Activated CD4-positive, alpha-beta T cell treated with anti-CD3 and anti-CD28 coated beads, Interleukin-2, amount 10 ng/mL, durations not matched to agents 7 days and 5 days (primary cell): Measurements from ENCODE around the gene PRKCA. TPM values are rescaled to one million over a fixed set of nuclear protein-coding genes. Genes with fewer than 3 reads are reported as not detected.
"Not testable (repeated sequence)": the region's sequence is repeated elsewhere in the genome, so short reads cannot be mapped to it uniquely, and the experiment has no call there.

ENCODE experiments used
- CTCF ChIA-PET: fragments of 350-600 bp; sonication (Branson Sonifier 250); formaldehyde crosslinking; loops from one replicate; lab custom pipeline; 2021; ENCODE audit warnings: antibody characterized with exemption; lab: Charles Lee
- POLR2A ChIA-PET: fragments of 350-600 bp; sonication (Branson Sonifier 250); formaldehyde crosslinking; loops from one replicate; lab custom pipeline; 2021; ENCODE audit warnings: antibody characterized with exemption; lab: Charles Lee
- DNase-seq: peaks from one replicate; pipeline ENCODE4 v3.0.0-alpha.2; 2020
- H3K27ac Mint-ChIP-seq: one replicate; pipeline ENCODE4 v1.8.0; 2021; ENCODE audit warnings: mild to moderate bottlenecking, moderate library complexity, mixed read lengths
- H3K27me3 Mint-ChIP-seq: one replicate; pipeline ENCODE4 v1.8.0; 2021; ENCODE audit warnings: mixed read lengths
- H3K36me3 Mint-ChIP-seq: one replicate; pipeline ENCODE4 v1.8.0; 2021; ENCODE audit warnings: low read depth, mixed read lengths
- H3K4me1 Mint-ChIP-seq: one replicate; pipeline ENCODE4 v1.8.0; 2021; ENCODE audit warnings: mixed read lengths
- H3K4me3 Mint-ChIP-seq: one replicate; pipeline ENCODE4 v1.8.0; 2021; ENCODE audit warnings: mild to moderate bottlenecking, moderate library complexity, mixed read lengths
- H3K9me3 Mint-ChIP-seq: one replicate; pipeline ENCODE4 v1.8.0; 2021; ENCODE audit warnings: mixed read lengths
- total RNA-seq, 2 experiments: library from RNA; stranded (reverse); gene quantifications; one replicate each; pipeline ENCODE4 v1.2.3, GENCODE V29; 2021

Gene PRKCA
- total RNA-seq, 2 experiments from 2014 or later, result 72.8 to 74.6 TPM

DNA sequence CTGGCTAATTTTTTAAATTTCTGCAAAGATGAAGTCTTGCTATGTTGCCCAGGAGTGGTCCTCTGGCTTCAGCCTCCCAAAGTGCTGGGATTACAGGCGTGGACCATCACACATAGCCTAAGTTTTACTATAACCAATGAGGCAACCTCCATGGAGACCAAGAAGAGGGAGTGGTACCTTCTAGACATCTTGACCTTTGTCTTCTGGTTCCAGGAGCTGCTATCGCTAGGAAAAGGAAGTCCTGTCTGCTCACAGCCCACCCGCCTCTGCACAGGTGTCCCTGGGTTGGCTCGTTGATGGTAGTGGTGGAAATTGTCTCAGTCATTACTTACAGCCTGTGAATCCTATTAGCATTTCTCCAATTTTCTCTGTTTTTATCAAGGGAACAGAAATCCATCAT lies 169.7 kb downstream of the PRKCA start:
- peaks cover 48% of the 10 kb centered on the region for H3K4me1 Mint-ChIP-seq
- POLR2A ChIA-PET, result no interaction called here
- H3K4me3 Mint-ChIP-seq, result no peak overlapping the region
- DNase-seq, result no peak
- no peak overlapping the region for H3K27ac Mint-ChIP-seq
- CTCF ChIA-PET, result no interaction called here
- H3K27me3 Mint-ChIP-seq, result no peaks in the 10 kb centered on the region
- H3K9me3 Mint-ChIP-seq, result no peaks in the 10 kb centered on the region
- H3K36me3 Mint-ChIP-seq, result peaks cover 18% of the 10 kb centered on the region

DNA sequence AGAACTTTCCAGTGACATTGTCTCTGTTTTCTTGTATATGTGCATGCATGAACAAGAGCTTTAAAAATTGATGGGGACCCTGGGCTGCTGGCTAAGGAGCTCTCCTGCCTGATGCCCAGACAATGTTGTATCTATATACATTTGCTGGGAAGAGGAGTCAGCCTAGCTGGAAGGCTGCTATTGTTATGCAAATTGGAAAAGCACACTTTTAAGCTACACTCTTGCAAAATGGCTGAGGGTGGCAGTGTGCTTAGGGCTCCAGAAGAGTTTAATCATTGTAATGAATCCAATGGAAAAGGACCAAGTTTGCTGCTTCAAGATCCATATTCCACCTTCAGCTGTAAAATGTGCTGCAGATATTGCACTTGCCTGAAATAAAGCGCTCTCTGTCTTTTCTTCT lies 171.8 kb downstream of the PRKCA start:
- ChIA-PET CTCF (interaction anchor here (1.0 to 1.3 kb wide), 2 partner anchors 17 to 93 kb away, joined by 3 to 4 read pairs; no protein-coding TSS in a partner anchor), POLR2A (interaction anchor here (0.6 kb wide), 1 partner anchor 254 kb away, joined by 4 read pairs; no protein-coding TSS in a partner anchor)
- peaks cover 3% of the 10 kb centered on the region for H3K9me3 Mint-ChIP-seq
- H3K4me3 Mint-ChIP-seq, result no peak overlapping the region
- H3K27me3 Mint-ChIP-seq, result no peaks in the 10 kb centered on the region
- peaks cover 18% of the 10 kb centered on the region for H3K36me3 Mint-ChIP-seq
- no peak overlapping the region for H3K27ac Mint-ChIP-seq
- no peak for DNase-seq
- H3K4me1 Mint-ChIP-seq, result peaks cover 27% of the 10 kb centered on the region

DNA sequence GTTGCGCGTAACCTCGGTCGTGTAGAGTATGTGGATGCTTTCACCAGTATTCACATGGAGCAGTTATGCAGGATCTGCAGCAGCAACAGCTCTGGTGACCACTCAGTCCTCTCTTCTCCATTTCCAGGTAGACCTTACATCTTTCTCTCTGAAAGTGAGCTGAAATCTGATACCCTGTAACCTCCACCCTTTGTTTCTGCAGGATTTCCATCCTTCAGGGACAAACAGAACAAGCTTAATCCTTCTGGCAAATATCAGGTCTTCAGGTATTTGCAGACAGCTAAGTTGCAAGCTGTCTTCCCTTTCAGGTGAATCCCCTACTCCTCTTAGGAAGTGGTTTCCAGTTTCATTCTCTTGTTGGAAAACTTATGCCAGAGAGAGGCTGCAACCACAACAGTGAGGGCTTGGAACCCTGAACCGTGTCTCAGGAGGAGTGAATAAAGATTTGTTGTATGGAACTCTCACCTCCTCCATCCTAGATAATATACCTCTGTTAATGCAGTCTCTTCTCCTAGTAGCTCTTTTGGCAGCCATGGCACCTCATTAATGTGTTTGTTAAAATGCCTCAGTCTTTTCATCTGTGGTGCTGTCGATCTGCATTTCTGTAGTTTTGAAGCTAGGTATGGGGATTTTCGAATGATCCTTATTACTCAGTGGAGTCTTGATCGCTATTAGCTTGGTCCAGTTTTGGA lies 172.5 kb downstream of the PRKCA start:
- H3K9me3 Mint-ChIP-seq, result peaks cover 3% of the 10 kb centered on the region
- H3K4me1 Mint-ChIP-seq, result peaks cover 21% of the 10 kb centered on the region
- no peak overlapping the region for H3K27ac Mint-ChIP-seq
- no peak for DNase-seq
- POLR2A ChIA-PET, result no interaction called here
- CTCF ChIA-PET, result interaction anchor here (0.5 to 1.3 kb wide), 3 partner anchors 13 to 34 kb away, joined by 3 to 5 read pairs (median 3); no protein-coding TSS in a partner anchor
- H3K4me3 Mint-ChIP-seq, result no peak overlapping the region
- no peaks in the 10 kb centered on the region for H3K27me3 Mint-ChIP-seq
- H3K36me3 Mint-ChIP-seq, result peaks cover 22% of the 10 kb centered on the region

DNA sequence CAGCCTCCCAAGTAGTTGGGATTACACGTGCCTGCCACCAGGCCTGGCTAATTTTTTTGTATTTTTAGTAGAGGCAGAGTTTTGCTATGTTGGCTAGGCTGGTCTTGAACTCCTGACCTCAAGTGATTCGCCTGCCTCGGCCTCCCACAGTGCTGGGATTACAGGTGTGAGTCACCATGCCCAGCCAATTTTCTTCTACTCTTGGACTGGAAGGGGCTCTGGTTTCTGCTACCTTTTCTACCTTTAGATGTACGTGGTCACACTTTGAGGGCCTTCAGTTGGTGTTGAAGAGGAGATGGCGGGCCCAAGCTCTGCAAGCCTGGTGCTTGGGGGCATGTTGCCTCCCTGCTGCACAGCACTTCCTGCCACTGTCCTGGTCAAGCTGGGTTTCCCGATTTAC lies 173.6 kb downstream of the PRKCA start:
- no peak for DNase-seq
- H3K27me3 Mint-ChIP-seq, result no peaks in the 10 kb centered on the region
- no peak overlapping the region for H3K4me3 Mint-ChIP-seq
- CTCF ChIA-PET, result interaction anchor here (0.8 kb wide), 1 partner anchor 11 kb away, joined by 4 read pairs; no protein-coding TSS in a partner anchor
- peaks cover 5% of the 10 kb centered on the region for H3K9me3 Mint-ChIP-seq
- peaks cover 28% of the 10 kb centered on the region for H3K36me3 Mint-ChIP-seq
- POLR2A ChIA-PET, result no interaction called here
- H3K4me1 Mint-ChIP-seq, result peaks cover 17% of the 10 kb centered on the region
- no peak overlapping the region for H3K27ac Mint-ChIP-seq

DNA sequence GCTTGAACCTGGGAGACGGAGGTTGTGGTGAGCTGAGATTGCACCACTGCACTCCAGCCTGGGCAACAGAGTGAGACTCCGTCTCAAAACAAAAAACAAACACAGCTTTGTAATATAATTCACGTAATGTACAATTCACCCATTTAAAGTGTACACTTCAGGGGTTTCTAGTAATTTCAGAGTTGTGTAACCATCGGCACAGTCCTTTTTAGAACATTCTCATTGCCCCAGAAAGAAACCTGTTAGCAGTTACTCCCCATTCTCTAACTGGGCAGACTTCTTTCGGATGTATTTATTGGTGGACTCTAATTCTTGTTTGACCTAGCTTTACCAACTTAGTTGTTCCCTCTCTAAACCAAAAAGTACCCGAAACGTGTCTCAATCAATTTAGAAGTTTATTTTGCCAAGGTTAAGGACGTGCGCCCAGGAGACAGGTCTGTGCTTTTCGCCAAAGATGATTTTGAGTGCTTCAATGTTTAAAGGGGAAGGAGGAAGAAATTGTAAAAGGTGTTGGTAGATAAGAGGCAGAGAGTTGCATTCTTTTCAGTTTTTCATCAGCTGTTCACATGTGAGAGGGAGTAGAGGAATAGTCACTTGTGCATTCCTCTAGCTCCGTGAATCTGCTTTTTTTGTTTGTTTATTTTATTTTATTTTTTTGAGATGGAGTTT lies 175.3 kb downstream of the PRKCA start:
- Mint-ChIP-seq H3K36me3 (peaks cover 35% of the 10 kb centered on the region), H3K27ac (no peak overlapping the region), H3K9me3 (peaks cover 5% of the 10 kb centered on the region), H3K4me1 (peaks cover 9% of the 10 kb centered on the region), H3K27me3 (no peaks in the 10 kb centered on the region), H3K4me3 (no peak overlapping the region)
- POLR2A ChIA-PET, result no interaction called here
- CTCF ChIA-PET, result no interaction called here
- no peak for DNase-seq

DNA sequence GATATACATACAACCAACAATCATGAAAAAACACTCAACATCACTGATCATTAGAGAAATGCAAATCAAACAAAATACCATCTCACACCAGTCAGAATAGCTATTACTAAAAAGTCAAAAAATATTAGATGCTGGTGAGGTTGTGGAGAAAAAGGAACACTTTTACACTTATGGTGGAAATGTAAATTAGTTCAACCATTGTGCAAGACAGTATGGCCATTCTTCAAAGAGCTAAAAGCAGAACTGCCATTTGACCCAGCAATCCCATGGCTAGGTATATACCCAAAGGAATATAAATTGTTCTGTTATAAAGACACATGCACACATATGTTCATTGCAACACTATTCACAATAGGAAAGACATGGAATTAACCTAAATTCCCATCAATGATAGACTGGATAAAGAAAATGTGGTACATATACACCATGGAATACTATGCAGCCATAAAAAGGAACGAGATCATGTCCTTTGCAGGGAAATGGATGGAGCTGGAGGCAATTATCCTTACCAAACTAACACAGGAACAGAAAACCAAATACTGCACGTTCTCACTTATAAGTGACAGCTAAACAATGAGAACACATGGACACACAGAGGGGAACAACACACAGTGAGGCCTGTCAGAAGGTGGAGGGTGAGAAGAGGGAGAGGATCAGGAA lies 176.9 kb downstream of the PRKCA start:
- DNase-seq, POLR2A ChIA-PET, H3K4me3 Mint-ChIP-seq, H3K4me1 Mint-ChIP-seq, H3K27ac Mint-ChIP-seq, H3K27me3 Mint-ChIP-seq, H3K9me3 Mint-ChIP-seq: not testable (repeated sequence)
- CTCF ChIA-PET, result interaction anchor here (0.6 kb wide), 1 partner anchor 51 kb away, joined by 3 read pairs; no protein-coding TSS in a partner anchor
- H3K36me3 Mint-ChIP-seq, result peaks cover 34% of the 10 kb centered on the region

DNA sequence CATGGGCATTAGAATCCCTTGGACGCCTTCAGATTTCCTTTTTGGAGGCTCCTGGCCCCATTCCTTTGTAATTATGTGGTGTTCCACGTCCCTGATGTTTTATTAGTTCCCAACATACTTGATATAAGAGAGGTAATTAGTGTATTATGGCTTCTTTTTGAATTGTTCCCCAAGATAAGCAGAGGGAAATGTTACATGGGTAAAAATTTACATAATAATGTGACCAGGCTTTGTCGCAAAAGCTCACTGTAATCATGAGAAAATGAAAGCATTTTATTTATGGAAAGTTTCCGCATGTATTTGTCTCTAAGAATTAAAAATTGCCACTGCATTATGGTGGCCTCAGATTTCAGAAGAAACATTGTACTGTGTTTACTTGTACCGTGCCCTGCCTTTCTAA lies 177.8 kb downstream of the PRKCA start:
- ChIA-PET POLR2A (no interaction called here), CTCF (interaction anchor here (0.6 kb wide), 1 partner anchor 52 kb away, joined by 3 read pairs; no protein-coding TSS in a partner anchor)
- Mint-ChIP-seq H3K9me3 (peaks cover 5% of the 10 kb centered on the region), H3K36me3 (peaks cover 32% of the 10 kb centered on the region), H3K27ac (no peak overlapping the region), H3K27me3 (no peaks in the 10 kb centered on the region), H3K4me3 (no peak overlapping the region), H3K4me1 (peaks cover 2% of the 10 kb centered on the region)
- DNase-seq, result no peak

DNA sequence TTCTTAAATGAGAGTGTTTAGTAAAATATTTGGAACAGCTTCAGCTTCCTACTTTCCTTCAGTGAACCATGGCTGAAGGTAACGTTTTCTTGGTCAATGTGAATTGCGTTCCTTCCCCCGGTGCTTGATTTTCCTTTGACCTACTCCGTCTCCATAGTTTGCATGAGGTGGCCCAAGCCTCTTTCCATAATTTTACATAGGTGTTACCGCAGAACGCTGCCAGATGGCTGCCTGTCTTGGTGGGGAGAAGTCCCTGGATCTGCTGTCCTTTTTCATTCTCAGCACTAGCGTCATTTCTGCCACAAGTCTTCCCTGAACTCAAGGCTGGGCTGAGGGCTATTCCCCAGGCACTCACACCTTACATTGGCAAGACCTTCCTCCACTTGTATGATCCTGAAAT lies 178.4 kb downstream of the PRKCA start:
- no peak for DNase-seq
- ChIA-PET CTCF (interaction anchor here (1.0 kb wide), 1 partner anchor 22 kb away, joined by 3 read pairs; no protein-coding TSS in a partner anchor), POLR2A (no interaction called here)
- no peak overlapping the region for H3K27ac Mint-ChIP-seq
- H3K4me3 Mint-ChIP-seq, result no peak overlapping the region
- H3K36me3 Mint-ChIP-seq, result peaks cover 32% of the 10 kb centered on the region
- peaks cover 5% of the 10 kb centered on the region for H3K9me3 Mint-ChIP-seq
- H3K27me3 Mint-ChIP-seq, result no peaks in the 10 kb centered on the region
- no peaks in the 10 kb centered on the region for H3K4me1 Mint-ChIP-seq

DNA sequence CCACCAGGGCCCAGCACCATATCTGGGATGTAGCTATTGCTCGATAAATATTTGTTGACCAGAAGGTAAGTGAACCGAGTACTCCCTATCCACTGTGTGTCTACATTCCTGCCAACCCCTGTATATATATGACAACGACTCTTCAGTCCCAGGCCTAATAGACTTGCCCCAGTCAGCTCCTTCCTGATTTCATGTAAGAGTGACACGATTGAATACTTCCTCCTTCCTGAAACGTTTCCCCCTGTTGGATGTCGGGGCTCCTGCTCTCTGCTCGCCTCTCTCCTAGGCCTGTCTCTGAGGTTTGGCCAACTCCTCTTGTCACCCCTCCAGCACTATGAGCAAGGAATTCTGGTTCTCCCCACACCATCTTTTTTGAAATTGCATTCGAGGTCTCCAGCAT lies 178.9 kb downstream of the PRKCA start:
- Mint-ChIP-seq H3K4me3 (no peak overlapping the region), H3K36me3 (peaks cover 33% of the 10 kb centered on the region), H3K27me3 (no peaks in the 10 kb centered on the region), H3K9me3 (peaks cover 5% of the 10 kb centered on the region), H3K4me1 (no peaks in the 10 kb centered on the region), H3K27ac (no peak overlapping the region)
- ChIA-PET CTCF (interaction anchor here (1.0 kb wide), 1 partner anchor 22 kb away, joined by 3 read pairs; no protein-coding TSS in a partner anchor), POLR2A (no interaction called here)
- no peak for DNase-seq

DNA sequence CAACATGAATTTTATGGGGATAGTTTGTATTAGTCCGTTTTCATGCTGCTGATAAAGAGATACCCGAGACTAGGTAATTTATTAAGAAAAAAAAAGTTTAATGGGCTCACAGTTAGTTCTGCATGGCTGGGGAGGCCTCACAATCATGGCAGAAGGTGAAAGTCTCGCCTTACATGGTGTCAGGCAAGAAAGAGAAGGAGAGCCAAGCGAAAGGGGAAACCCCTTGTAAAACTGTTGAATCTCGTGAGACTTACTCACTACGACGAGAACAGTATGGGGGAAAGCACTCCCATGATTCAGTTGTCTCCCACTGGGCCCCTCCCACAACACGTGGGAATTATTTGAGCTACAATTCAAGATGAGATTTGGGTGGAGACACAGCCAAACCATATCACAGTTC lies 181.5 kb downstream of the PRKCA start:
- no peak overlapping the region for H3K4me3 Mint-ChIP-seq
- peaks cover 4% of the 10 kb centered on the region for H3K4me1 Mint-ChIP-seq
- ChIA-PET POLR2A (no interaction called here), CTCF (no interaction called here)
- H3K9me3 Mint-ChIP-seq, result peaks cover 2% of the 10 kb centered on the region
- H3K27me3 Mint-ChIP-seq, result no peaks in the 10 kb centered on the region
- peaks cover 35% of the 10 kb centered on the region for H3K36me3 Mint-ChIP-seq
- no peak overlapping the region for H3K27ac Mint-ChIP-seq
- no peak for DNase-seq

DNA sequence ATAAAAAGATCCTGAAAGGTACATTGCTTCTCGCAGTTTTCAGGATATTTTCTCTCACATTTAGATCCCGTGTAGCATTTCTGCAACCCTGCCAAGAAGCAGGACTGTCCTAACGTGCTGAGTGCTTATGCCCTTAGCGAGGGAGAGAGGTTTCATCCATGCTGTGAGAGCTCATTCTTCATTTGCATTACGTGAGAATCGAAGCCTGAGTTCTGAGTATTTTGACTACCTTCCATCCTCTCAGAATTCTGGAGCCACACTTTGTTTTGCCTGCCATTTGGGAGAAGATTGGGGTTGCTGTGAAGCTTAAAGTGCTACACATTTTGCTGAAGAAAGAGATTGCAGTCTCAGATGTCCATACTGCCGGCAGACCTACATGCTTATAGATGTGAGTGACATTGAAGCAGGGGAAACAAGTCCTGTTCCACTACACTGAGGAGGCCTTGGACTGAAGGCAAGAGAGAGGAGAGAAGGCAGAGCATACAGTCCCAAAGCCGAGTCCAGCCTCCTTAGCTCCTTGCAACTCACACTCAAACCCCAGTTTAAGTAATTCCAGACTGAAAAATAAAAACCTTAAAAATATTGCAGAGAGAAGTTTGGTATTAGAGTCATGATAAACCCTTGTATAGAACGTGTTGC lies 183.0 kb downstream of the PRKCA start:
- Mint-ChIP-seq H3K4me1 (peaks cover 4% of the 10 kb centered on the region), H3K27ac (no peak overlapping the region)

DNA sequence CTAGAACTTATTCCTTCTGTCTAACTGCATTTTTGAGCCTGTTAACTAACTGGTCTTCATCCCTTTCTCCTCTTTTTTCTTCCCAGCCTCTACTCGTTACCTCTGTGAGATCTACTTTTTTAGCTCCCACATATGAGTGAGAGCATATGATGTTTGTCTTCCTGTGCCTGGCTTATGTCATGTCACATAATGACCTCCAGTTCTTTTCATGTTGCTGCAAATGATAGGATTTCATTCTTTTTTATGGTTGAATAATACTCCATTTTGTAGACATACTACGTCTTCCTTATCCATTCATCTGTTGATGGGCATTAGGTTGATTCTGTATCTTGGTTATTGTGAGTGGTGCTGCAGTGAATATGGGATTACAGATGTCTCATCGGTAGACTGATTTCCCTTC lies 184.7 kb downstream of the PRKCA start:
- CTCF ChIA-PET, result interaction anchor here (0.8 kb wide), 1 partner anchor 11 kb away, joined by 4 read pairs; no protein-coding TSS in a partner anchor
- Mint-ChIP-seq H3K4me1 (peaks cover 17% of the 10 kb centered on the region), H3K4me3 (no peak overlapping the region), H3K27me3 (no peaks in the 10 kb centered on the region), H3K9me3 (no peaks in the 10 kb centered on the region), H3K36me3 (peaks cover 17% of the 10 kb centered on the region), H3K27ac (no peak overlapping the region)
- POLR2A ChIA-PET, result no interaction called here
- DNase-seq, result no peak

More for the DNA sequence above, 183.0 kb downstream of the PRKCA start:
- DNase-seq, result no peak
- CTCF ChIA-PET, result no interaction called here
- POLR2A ChIA-PET, result no interaction called here
- H3K27me3 Mint-ChIP-seq, result no peaks in the 10 kb centered on the region
- no peak overlapping the region for H3K4me3 Mint-ChIP-seq
- peaks cover 28% of the 10 kb centered on the region for H3K36me3 Mint-ChIP-seq
- peaks cover 2% of the 10 kb centered on the region for H3K9me3 Mint-ChIP-seq
